ENCODE measurements around the gene ATP6V0A4.

The ATP6V0A4 gene

DNA sequence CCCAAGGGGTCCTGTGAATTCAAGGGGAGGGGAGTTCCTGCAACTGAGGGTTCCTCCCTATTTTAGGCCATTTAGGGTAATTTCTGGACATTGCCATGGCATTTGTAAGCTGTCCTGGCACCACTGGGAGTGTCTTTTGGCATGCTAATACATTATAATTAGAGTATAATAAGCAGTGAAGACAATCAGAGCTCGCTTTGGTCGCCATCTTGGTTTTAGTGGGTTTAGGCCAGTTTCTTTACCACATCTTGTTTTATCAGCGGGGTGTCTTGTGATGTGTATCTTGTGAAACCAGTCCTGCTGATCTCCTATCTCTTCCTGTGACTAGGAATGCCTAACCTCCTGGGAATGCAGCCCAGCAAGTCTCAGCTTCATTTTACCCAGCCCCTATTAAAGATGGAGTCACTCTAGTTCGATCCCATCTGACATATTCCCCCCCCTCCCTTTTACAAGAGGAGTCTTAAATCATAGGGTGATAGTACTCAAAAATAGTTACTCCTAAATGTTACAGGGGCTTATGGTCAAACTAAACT, 140.1 kb downstream of the ATP6V0A4 start:
- DNase-seq: no peak

DNA sequence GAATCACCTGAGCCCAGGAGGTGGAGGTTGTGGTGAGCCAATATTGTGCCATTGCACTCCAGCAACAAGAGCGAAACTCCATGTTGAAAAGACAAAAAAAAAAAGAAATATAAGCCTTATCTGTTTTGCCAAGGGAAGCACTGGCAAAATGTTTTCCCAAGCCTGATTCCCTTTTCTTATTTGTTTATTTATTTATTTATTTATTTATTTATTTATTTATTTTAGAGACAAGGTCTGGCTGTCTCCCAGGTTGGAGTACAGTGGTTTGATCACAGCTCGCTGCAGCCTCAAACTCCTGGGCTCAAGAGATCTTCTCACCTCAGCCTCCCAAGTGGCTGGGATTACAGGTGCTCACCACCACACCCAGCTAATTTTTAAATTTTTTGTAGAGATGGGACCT, 141.0 kb downstream of the ATP6V0A4 start:
- no peak for DNase-seq

Measured in suppressor macrophage (primary cell).